HepG2 (cell line): ENCODE results near the gene MTMR3. TPM values are rescaled to one million over a fixed set of nuclear protein-coding genes. Genes with fewer than 3 reads are reported as not detected.

Source experiments
- ATAC-seq: fragments of 200-7000 bp; cut with Tn5 transposase; 3 replicates; pipeline ENCODE4 v1.9.1; 2020; ENCODE audit warnings: mild to moderate bottlenecking, moderate library complexity
- BruUV-seq: library from RNA; stranded (reverse); fragments of 400-500 nt; replicated peaks from 2 replicates; lab custom pipeline; 2021; lab: Mats Ljungman, UMichigan
- CTCF ChIA-PET: fragments of 300-600 bp; formaldehyde crosslinking; extraction: SDS; loops from one replicate; lab custom pipeline; 2021; ENCODE audit warnings: low total read pairs, inconsistent platforms, low intra/inter-chr PET ratio; lab: Yijun Ruan, JAX
- POLR2A ChIA-PET: fragments of 350-600 bp; sonication (Branson Sonifier 250); formaldehyde crosslinking; loops from one replicate; lab custom pipeline; 2020; ENCODE audit warnings: antibody characterized with exemption, inconsistent platforms; lab: Yijun Ruan, JAX
- DNase-seq: peaks from one replicate; pipeline ENCODE4 v3.0.0-alpha.2; 2015; ENCODE audit warnings: low spot score
- FAIRE-seq: peaks from 3 replicates; lab custom pipeline; 2011; peaks lifted over from hg19 to GRCh38; lab: Jason Lieb, UNC
- H2AFZ ChIP-seq: one replicate; pipeline ENCODE4 v1.6.1; 2011; ENCODE audit warnings: low read length, inconsistent platforms
- H3K27ac ChIP-seq: fragments of 300-600 bp; 3 replicates; pipeline ENCODE4 v1.8.0; 2011; ENCODE audit warnings: mixed run types, mild to moderate bottlenecking, mixed read lengths, low read length, inconsistent platforms; ENCODE audit not compliant: insufficient read depth; ENCODE audit errors: extremely low read length
- H3K27me3 ChIP-seq, 2 experiments: fragments of 200-600 bp in 1 of 2; 2 replicates in 1 of 2; 3 replicates in 1 of 2; pipeline versions ENCODE4 v1.6.0 to v1.8.0; 2011; ENCODE audit warnings: low read length in 2 of 2, mild to moderate bottlenecking in 2 of 2, moderate library complexity in 2 of 2, inconsistent platforms in 1 of 2; ENCODE audit not compliant: insufficient read depth in 2 of 2, control insufficient read depth in 1 of 2
- H3K36me3 ChIP-seq, 2 experiments: fragments of 200-600 bp in 1 of 2; replicated peaks in 1 of 2; 2 replicates in 1 of 2; 3 replicates in 1 of 2; pipeline versions ENCODE4 v1.5.1 to v1.8.0; 2011; ENCODE audit warnings: low read length in 2 of 2, inconsistent platforms in 1 of 2; ENCODE audit not compliant: insufficient read depth in 2 of 2, control insufficient read depth in 1 of 2
- H3K4me1 ChIP-seq: 2 replicates; pipeline ENCODE4 v1.5.1; 2012; ENCODE audit warnings: low read length, inconsistent platforms; ENCODE audit not compliant: insufficient read depth
- H3K4me2 ChIP-seq: 2 replicates; pipeline ENCODE4 v1.6.0; 2011; ENCODE audit warnings: low read depth, low read length, inconsistent platforms
- H3K4me3 ChIP-seq, 3 experiments: fragments of 200-600 bp in 1 of 3; sonication (generic), shearing (Covaris generic) in 1 of 3; replicated peaks in 1 of 3; 2 replicates each; pipeline ENCODE4 v1.5.1; 2011 to 2016; ENCODE audit warnings: low read length in 3 of 3, inconsistent platforms in 2 of 3, low read depth in 2 of 3, mild to moderate bottlenecking in 2 of 3, control low read depth in 1 of 3, mixed read lengths in 1 of 3; ENCODE audit not compliant: insufficient read depth in 1 of 3
- H3K79me2 ChIP-seq: one replicate; pipeline ENCODE4 v1.6.1; 2011; ENCODE audit warnings: low read length, inconsistent platforms; ENCODE audit not compliant: insufficient read depth
- H3K9ac ChIP-seq: 2 replicates; pipeline ENCODE4 v1.6.0; 2011; ENCODE audit warnings: mild to moderate bottlenecking, low read depth, low read length, inconsistent platforms; ENCODE audit not compliant: insufficient read depth
- H3K9me3 ChIP-seq: 2 replicates; pipeline ENCODE4 v1.5.1; 2012; ENCODE audit warnings: mild to moderate bottlenecking, low read length
- H4K20me1 ChIP-seq: 2 replicates; pipeline ENCODE4 v1.6.0; 2011; ENCODE audit warnings: inconsistent platforms, mild to moderate bottlenecking, low read length, moderate library complexity; ENCODE audit not compliant: insufficient read depth
- AGO2 ChIP-seq: fragments of 200-400 bp; formaldehyde crosslinking; optimal IDR thresholded peaks from 2 replicates; pipeline ENCODE3; 2017; ENCODE audit warnings: mild to moderate bottlenecking, low read depth, low read length, moderate library complexity
- EZH2 ChIP-seq: conservative IDR thresholded peaks from 2 replicates; pipeline ENCODE4 v1.6.1; 2012; ENCODE audit warnings: mild to moderate bottlenecking, low read depth, low read length, moderate library complexity
- FOXO4 ChIP-seq: sonication (generic); formaldehyde crosslinking; conservative IDR thresholded peaks from 2 replicates; pipeline ENCODE4 v1.8.1; 2023; ENCODE audit warnings: missing genetic modification reagents
- KLF12 ChIP-seq: sonication (generic); formaldehyde crosslinking; IDR thresholded peaks from 2 replicates; pipeline ENCODE4 v1.4.0; 2020; ENCODE audit warnings: missing genetic modification reagents, borderline replicate concordance
- RARA ChIP-seq: IDR thresholded peaks from 2 replicates; pipeline ENCODE4 v1.6.1; 2016; ENCODE audit warnings: missing genetic modification reagents, missing compliant biosample characterization
- SIX4 ChIP-seq: sonication (generic); formaldehyde crosslinking; IDR thresholded peaks from 2 replicates; pipeline ENCODE4 v1.4.0; 2020; ENCODE audit warnings: missing genetic modification reagents
- SOX13 ChIP-seq, 3 experiments: fragments of 450-650 bp in 1 of 3; sonication (generic) in 1 of 3; formaldehyde crosslinking in 1 of 3; IDR thresholded peaks in 2 of 3; conservative IDR thresholded peaks in 1 of 3; 2 replicates each; pipeline versions ENCODE4 v1.5.0 to v1.6.1; 2016 to 2020; ENCODE audit warnings: antibody characterized with exemption in 1 of 3, mild to moderate bottlenecking in 1 of 3, missing compliant biosample characterization in 1 of 3, missing genetic modification reagents in 1 of 3, moderate library complexity in 1 of 3
- SOX6 ChIP-seq, 2 experiments: fragments of 450-650 bp in 1 of 2; sonication (generic) in 1 of 2; formaldehyde crosslinking in 1 of 2; IDR thresholded peaks; 2 replicates each; pipeline versions ENCODE4 v1.4.0 to v1.6.1; 2017 to 2020; ENCODE audit warnings: antibody characterized with exemption in 1 of 2, mild to moderate bottlenecking in 1 of 2, missing genetic modification reagents in 1 of 2
- TCF12 ChIP-seq, 2 experiments: fragments of 450-650 bp in 1 of 2; sonication (generic) in 1 of 2; formaldehyde crosslinking in 1 of 2; IDR thresholded peaks; 2 replicates each; pipeline versions ENCODE4 v1.6.1 to v1.8.0; 2017 to 2022; ENCODE audit warnings: antibody characterized with exemption in 1 of 2, mild to moderate bottlenecking in 1 of 2, missing genetic modification reagents in 1 of 2, moderate library complexity in 1 of 2
- TCF7 ChIP-seq: sonication (generic); IDR thresholded peaks from 2 replicates; pipeline ENCODE4 v1.6.1; 2016; ENCODE audit warnings: antibody characterized with exemption, low read depth
- ZNF12 ChIP-seq: sonication (generic); formaldehyde crosslinking; IDR thresholded peaks from 2 replicates; pipeline ENCODE4 v1.5.0; 2020; ENCODE audit warnings: missing genetic modification reagents
- ZNF232 ChIP-seq: sonication (generic); formaldehyde crosslinking; IDR thresholded peaks from 2 replicates; pipeline ENCODE4 v1.4.0; 2020; ENCODE audit warnings: missing genetic modification reagents, borderline replicate concordance
- ZNF235 ChIP-seq: sonication (generic); formaldehyde crosslinking; IDR thresholded peaks from 2 replicates; pipeline ENCODE4 v1.8.1; 2023; ENCODE audit warnings: mild to moderate bottlenecking, missing genetic modification reagents, borderline replicate concordance
- ZNF251 ChIP-seq: sonication (generic); formaldehyde crosslinking; IDR thresholded peaks from 2 replicates; pipeline ENCODE4 v1.9.0; 2021; ENCODE audit warnings: mild to moderate bottlenecking, missing genetic modification reagents
- ZNF282 ChIP-seq: fragments of 450-650 bp; IDR thresholded peaks from 2 replicates; pipeline ENCODE4 v1.6.1; 2018; ENCODE audit not compliant: partially characterized antibody
- ZNF350 ChIP-seq: sonication (generic); formaldehyde crosslinking; IDR thresholded peaks from 2 replicates; pipeline ENCODE4 v1.4.0; 2020; ENCODE audit warnings: mild to moderate bottlenecking, low read depth, missing genetic modification reagents, borderline replicate concordance
- ZNF564 ChIP-seq: sonication (generic); formaldehyde crosslinking; IDR thresholded peaks from 2 replicates; pipeline ENCODE4 v1.8.1; 2023; ENCODE audit warnings: mild to moderate bottlenecking, missing genetic modification reagents
- ZSCAN29 ChIP-seq: sonication (generic); formaldehyde crosslinking; conservative IDR thresholded peaks from 2 replicates; pipeline ENCODE4 v1.4.0; 2020; ENCODE audit warnings: mild to moderate bottlenecking, missing genetic modification reagents
- WGBS: methylation state at CpG from one replicate; pipeline ENCODE4 v1.1.6; 2017; ENCODE audit warnings: low lambda C conversion rate; 5-methylcytosine and 5-hydroxymethylcytosine counted together
- in situ Hi-C: cut with HindIII; loops from 2 replicates; pipeline ENCODE4 v1.10.0; 2017; ENCODE audit warnings: low pct_unique_long_range_greater_than_20kb; ENCODE audit not compliant: extremely low pct_ligation_motif_present
- intact Hi-C: fragments of 100-400 bp; cut with micrococcal nuclease; formaldehyde crosslinking; loops from one replicate; pipeline ENCODE4 v1.10.0; 2022; ENCODE audit not compliant: unreplicated experiment
- polyA plus RNA-seq, 8 experiments: library from polyadenylated mRNA; depleted of rRNA in 3 of 8; stranded (reverse) in 7 of 8; unstranded in 1 of 8; fragments of >200 nt; fragmentation: Illumina TruSeq in 4 of 8; extraction: Trizol in 4 of 8; gene quantifications; 2 replicates each; pipeline versions ENCODE4 v1.2.1 to v1.2.3, GENCODE V29; 2011 to 2016; ENCODE audit warnings: low read depth in 4 of 8, missing spikeins in 1 of 8, mixed read lengths in 1 of 8; ENCODE audit not compliant: insufficient read depth in 1 of 8
- total RNA-seq, 5 experiments: library from RNA; depleted of rRNA; stranded (reverse); fragments of >200 nt; fragmentation: Illumina TruSeq; extraction: Trizol; gene quantifications; 2 replicates each; pipeline ENCODE4 v1.2.3, GENCODE V29; 2016; ENCODE audit warnings: low read depth in 1 of 5

The MTMR3 gene
- total and polyA plus RNA-seq, 2 of the 13 experiments (the other 11 are each of a cell fraction or from before 2014, with no cell fraction given) = 12.6 to 24.8 TPM

GRCh38 chr22:30077279-30077880, 194.4 kb downstream of the MTMR3 start:
- no peak overlapping the region for H3K4me3 ChIP-seq
- WGBS = 2% methylated on average over 3 of the region's 3 CpGs
- TF ChIP-seq TCF12 (IDR thresholded peaks at IDR 0.05) = no peak
- TF ChIP-seq TCF12 (CRISPR knock-in tag; IDR thresholded peaks at IDR 0.05) = no peak
- no peak for TF ChIP-seq AGO2
- TF ChIP-seq RARA (CRISPR knock-in tag) = no peak
- TF ChIP-seq ZNF251 (CRISPR knock-in tag) = no peak
- no peak for TF ChIP-seq ZNF350
- TF ChIP-seq FOXO4 (CRISPR knock-in tag) = no peak
- TF ChIP-seq EZH2 = no peak
- no peak for TF ChIP-seq ZNF564 (CRISPR knock-in tag)
- TF ChIP-seq ZNF235 = no peak
- TF ChIP-seq SOX6 (IDR thresholded peaks at IDR 0.05) = no peak
- TF ChIP-seq SOX6 (CRISPR knock-in tag; IDR thresholded peaks at IDR 0.05) = peak; percentile 37; the same call in 1 of the 2 replicates
- 0 out of 2 replicates have a peak, but pooled peaks have one; percentile 11 for TF ChIP-seq TCF7
- no peak for TF ChIP-seq ZSCAN29 (CRISPR knock-in tag)
- no peak for TF ChIP-seq SIX4
- no peak for TF ChIP-seq ZNF232 (CRISPR knock-in tag)
- no peak for TF ChIP-seq SOX13 (IDR thresholded peaks at IDR 0.05)
- peak in 1 of 2 experiments; percentile 58; a peak in 2 of 4 replicates for TF ChIP-seq SOX13 (CRISPR knock-in tag; conservative IDR thresholded peaks at IDR 0.05 in 1 of 2, IDR thresholded peaks at IDR 0.05 in 1 of 2)
- no peak for TF ChIP-seq ZNF282
- no peak for TF ChIP-seq ZNF12
- no peak for TF ChIP-seq KLF12 (CRISPR knock-in tag)
- TF ChIP-seq, all 625 proteins: peak for 3
- DNase-seq (peak; percentile 27), ATAC-seq (no peak), FAIRE-seq (no peak)
- CTCF ChIA-PET = no interaction called here
- peaks cover 24% of the 10 kb centered on the region for H3K4me1 ChIP-seq
- BruUV-seq = no TSS peak
- intact Hi-C loops (no loop called here), in situ Hi-C loops (no loop called here)
- POLR2A ChIA-PET = no interaction called here
- H3K4me2 ChIP-seq = no peak overlapping the region
- H3K36me3 ChIP-seq = no peaks in the 10 kb centered on the region
- H3K27me3 ChIP-seq = peaks cover 0 to 16% of the 10 kb centered on the region in 2 experiments; a peak in 2 of 5 replicates
- no peak overlapping the region for H3K27ac ChIP-seq
- H3K9ac ChIP-seq = no peak overlapping the region
- H2AFZ ChIP-seq = no peak overlapping the region
- H3K9me3 ChIP-seq = no peaks in the 10 kb centered on the region
- H4K20me1 ChIP-seq = no peaks in the 10 kb centered on the region
- no peaks in the 10 kb centered on the region for H3K79me2 ChIP-seq
